Activated gamma-delta T cell (primary cell): ENCODE measurements around the gene LMTK2.
"Not testable (repeated sequence)": the region's sequence is repeated elsewhere in the genome, so short reads cannot be mapped to it uniquely, and the experiment has no call there.

Experiments
- DNase-seq: peaks from one replicate; lab custom pipeline; 2025; lab: John Stamatoyannopoulos, UW

Gene LMTK2

DNA sequence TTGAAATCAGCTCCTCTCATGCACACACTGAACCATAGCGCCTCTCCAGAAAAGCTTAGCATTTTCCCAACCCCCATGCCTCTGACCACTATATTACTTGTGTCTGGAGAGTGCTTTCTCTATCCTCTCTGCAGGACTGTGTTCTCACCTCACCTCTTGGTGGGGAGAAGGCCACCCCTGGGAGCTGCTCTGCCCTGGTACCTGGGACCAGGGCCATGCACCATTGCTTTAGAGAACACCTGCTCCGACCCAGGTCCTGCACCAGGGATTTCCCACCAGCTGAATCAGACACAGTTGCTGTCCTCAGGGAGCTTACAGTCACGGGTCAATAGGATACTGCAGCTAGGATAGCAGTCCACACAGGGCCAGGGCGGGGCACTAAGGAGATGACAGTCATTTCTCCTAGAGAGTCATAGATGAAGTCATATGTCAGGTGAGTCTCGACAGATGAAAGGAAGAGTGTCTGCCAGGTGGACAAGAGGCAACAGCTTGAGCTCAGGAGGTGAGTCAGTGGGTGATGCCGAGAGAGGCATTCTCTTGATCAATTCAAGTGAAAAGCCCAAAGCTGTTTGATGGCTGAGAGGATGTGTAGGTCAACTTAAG is 619 bp upstream of the LMTK2 start:
- no peak for DNase-seq

DNA sequence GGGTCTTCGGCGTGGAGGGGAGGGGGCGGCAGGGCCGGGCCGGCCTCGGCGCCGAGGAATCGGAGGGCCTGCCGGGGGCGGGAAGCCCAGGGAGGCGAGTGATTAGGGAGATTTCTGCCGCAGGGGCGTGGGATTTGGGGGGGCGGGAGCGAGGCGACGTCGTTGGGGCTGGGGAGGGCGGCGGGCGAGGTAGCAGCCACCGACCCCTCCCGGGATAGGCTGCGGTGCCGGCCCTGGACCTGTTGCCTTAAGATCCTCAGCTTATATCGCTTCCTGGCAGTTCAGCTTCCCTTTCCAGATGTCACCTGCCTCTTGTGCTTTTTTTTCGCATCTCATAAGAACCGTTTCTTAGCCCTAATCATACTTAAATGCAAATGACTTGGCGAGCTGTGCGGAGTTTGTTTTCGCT is 655 bp downstream of the LMTK2 start:
- DNase-seq, result no peak

DNA sequence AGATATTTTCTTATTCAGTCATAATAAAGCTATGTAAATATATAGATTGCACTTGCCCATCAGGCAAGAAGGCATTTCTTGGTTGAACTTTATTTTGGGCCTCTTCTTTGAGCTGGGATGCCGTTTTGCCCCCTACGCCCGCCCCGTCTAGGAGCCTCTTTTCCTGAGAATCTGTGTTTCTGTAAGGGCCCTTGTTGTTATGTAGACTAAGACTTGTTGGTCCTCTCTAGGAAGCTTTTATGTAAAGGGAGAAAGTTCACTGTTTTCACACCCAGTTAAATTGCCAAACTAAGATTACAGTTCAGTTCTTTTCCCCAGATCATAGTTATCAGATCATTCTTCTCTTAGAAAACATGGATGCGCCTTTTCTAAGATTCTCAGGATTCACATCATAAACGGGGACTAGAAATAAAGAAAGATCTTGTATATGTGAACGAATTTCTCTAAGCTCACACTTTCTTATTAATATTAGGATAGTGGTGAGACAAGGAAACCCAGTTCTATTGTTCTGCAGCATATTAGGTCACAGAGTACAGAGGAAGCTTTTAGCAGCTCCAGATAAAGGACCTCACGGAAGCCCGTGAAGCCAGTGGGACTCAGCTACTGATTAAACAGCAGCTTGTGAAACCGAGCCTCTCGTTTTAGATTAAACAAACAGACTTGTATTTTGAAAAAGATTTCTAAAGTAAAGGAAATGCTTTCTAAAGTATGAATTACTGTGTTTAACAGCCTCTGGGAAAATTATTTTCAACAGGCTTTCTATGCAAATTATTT is 3.8 kb downstream of the LMTK2 start:
- DNase-seq, result no peak

DNA sequence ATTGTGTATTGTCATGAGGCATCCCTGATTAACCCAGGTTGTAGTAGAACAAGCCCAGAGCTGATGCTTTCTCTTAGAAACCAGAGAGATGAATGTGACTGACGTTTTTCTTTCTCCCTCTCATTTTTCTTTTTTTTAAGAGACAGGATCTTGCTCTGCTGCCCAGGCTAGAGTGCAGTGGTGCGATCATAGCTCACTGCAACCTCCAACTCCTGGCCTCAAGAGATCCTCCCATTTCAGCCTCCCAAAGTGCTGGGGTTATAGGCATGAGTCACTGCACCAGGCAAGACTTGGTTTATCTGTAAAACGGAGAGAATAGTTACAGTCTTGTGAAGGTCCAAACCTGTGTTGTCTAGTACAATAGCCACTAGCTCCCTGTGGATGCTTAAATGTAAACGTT is 5.4 kb downstream of the LMTK2 start:
- DNase-seq, result no peak

- DNase-seq, result no peak
These were observed 9.3 kb downstream of the LMTK2 start for GRCh38 chr7:98115746-98116525.

- no peak for DNase-seq
These were observed 10.2 kb downstream of the LMTK2 start for GRCh38 chr7:98116656-98117461.

DNA sequence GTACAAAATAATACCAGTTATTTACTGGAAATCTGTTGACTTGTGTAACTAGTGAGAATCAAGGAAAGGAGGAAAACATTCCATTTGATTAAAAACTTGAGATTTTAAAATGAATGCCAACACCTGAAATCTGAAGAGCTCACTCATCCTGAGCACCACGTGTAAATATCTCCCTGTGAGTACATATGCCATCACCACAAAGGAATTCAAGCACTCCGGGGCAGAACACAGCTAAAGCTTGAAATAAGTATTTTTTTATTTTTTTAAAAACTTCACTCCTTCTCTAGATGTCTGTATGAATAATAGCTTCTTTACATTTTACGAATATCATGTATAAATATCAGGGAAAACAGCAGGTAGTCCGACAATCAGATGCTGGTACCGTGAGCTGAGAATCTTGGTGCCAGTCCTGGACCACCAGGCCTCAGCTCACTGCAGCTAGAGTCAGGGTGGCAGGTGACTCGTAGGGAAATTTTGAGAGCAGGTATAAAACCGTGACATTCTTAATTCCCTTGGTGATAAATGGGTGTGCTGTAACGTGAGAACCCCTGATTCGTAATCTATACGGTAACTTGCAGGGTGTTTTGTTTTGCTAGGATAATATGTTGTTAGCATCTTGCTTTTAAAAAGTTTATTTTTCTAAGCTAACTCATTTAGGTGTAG is 12.7 kb downstream of the LMTK2 start:
- no peak for DNase-seq

GRCh38 chr7:98120559-98120958 is 13.9 kb downstream of the LMTK2 start:
- no peak for DNase-seq

DNA sequence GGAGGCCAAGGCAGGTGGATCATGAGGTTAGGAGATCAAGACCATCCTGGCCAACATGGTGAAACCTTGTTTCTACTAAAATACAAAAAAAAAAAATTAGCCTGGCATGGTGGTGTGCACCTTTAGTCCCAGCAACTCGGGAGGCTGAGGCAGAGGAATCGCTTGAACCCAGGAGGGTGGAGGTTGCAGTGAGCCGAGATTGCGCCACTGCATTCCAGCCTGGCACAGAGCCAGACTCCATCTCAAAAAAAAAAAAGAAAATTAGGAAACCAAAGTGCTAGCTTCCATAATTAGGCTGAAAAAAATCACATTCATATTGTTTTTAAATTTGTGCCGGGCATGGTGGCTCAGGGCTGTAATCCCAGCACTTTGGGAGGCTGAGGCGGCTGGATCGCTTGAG is 14.7 kb downstream of the LMTK2 start:
- DNase-seq, result not testable (repeated sequence)

- no peak for DNase-seq
These were observed 16.7 kb downstream of the LMTK2 start for GRCh38 chr7:98123365-98123696.

DNA sequence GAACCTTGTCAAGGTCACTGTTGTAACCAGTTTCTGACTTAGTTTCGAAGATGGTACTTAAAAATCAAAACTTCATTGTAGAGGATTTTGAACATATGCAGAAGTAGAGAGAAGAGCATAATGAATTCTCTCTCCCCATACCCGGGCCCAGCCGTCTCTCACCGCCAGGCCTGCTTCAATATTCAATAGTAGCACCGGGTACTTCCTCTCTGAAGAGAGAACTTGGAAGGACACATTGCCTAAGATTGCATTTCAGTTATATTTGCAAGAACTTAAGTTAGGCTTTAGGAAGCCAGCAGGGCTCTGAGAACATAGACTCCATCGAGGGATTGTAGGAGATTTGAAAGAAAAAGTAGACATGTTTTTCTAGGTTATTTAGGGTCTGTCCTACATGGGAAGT is 19.1 kb downstream of the LMTK2 start:
- no peak for DNase-seq

DNA sequence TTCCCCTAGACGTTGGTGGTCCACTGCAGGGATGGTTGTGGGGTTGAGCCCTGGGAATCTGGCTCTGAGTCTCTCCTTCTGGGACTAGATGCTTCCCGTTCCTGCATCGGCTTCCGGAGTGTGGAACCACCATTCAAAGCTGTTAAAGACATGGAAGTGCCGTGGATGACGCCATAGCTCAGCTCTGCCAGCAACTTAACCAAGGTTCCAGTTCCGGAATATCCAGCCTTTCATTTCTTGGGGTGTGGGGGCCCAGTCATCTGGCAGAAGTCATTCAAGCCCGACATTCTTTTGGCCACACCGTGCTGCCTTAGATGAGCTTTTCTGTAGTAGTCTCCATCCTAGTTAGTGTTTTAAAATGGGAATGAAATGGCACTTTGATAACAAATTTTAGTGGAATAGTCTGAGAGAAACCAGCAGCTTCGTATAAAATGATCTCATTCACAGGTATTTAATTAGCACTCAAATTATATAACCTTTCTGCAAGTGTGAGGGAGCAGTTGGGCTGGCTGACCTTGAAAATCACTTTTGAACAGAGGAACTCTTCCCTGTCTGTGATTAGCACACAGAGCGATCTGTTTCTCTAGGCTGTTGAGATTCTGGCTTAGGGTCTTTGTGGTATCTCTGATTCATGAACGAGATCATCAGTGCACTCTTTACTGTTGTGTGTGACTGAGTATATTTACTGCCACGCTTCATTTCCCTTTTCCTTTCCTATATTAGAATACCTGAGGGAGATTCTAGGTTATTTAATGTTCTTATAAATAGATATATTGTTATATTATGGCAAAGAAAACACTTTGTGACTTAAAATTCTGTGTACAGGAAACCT is 19.9 kb downstream of the LMTK2 start:
- no peak for DNase-seq

- DNase-seq, result no peak
These were observed 21.7 kb downstream of the LMTK2 start for GRCh38 chr7:98128346-98128745.

GRCh38 chr7:98130959-98131358 is 24.3 kb downstream of the LMTK2 start:
- no peak for DNase-seq

DNA sequence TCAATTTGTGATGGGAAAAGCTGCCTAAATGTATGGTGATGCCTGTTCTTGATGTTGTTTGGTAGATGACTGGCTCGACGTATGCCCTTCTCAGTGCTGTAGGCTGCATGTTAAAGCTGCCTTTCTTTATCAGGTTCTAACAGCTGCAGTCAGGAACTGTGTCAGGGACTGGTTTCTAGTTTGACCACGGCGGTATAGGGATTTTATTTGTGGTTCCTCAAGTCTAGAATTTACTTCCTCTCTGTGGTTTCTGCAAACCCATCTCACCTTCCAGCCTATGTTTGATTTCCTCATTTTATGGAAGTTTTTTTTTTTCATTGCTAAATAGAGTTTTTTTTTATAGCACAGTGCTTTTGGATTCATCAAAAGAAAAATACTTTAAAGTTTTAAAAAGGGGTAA is 26.5 kb downstream of the LMTK2 start:
- DNase-seq, result no peak

GRCh38 chr7:98133621-98134303 is 27.1 kb downstream of the LMTK2 start:
- no peak for DNase-seq

- DNase-seq, result no peak
These were observed 28.0 kb downstream of the LMTK2 start for GRCh38 chr7:98134420-98135228.

- no peak for DNase-seq
These were observed 29.3 kb downstream of the LMTK2 start for GRCh38 chr7:98135984-98136383.

- DNase-seq, result no peak
These were observed 29.8 kb downstream of the LMTK2 start for GRCh38 chr7:98136423-98136822.
